Body of pancreas (tissue), 4 donors: ENCODE results near the gene MFAP4.

Experiments
- POLR2A ChIP-seq, 3 donors: fragments of 450-650 bp; IDR thresholded peaks; one replicate each; pipeline ENCODE4 v1.6.1; 2016; ENCODE audit warnings: antibody characterized with exemption in 3 of 3, mild to moderate bottlenecking in 2 of 3
- TF ChIP-seq, protein P1 (sequence below), 7 experiments: fragments of 450-650 bp in 4 of 7; fragments of 200-600 bp in 3 of 7; sonication (generic) in 3 of 7; IDR thresholded peaks; one replicate each; pipeline ENCODE4 v1.5.1; 2016 to 2019; ENCODE audit warnings: antibody characterized with exemption in 7 of 7

GRCh38 chr17:19378416-19379360 is 8.3 kb downstream of the MFAP4 start, which contains the start of gene MAPK7:
- TF ChIP-seq, protein P1, sequence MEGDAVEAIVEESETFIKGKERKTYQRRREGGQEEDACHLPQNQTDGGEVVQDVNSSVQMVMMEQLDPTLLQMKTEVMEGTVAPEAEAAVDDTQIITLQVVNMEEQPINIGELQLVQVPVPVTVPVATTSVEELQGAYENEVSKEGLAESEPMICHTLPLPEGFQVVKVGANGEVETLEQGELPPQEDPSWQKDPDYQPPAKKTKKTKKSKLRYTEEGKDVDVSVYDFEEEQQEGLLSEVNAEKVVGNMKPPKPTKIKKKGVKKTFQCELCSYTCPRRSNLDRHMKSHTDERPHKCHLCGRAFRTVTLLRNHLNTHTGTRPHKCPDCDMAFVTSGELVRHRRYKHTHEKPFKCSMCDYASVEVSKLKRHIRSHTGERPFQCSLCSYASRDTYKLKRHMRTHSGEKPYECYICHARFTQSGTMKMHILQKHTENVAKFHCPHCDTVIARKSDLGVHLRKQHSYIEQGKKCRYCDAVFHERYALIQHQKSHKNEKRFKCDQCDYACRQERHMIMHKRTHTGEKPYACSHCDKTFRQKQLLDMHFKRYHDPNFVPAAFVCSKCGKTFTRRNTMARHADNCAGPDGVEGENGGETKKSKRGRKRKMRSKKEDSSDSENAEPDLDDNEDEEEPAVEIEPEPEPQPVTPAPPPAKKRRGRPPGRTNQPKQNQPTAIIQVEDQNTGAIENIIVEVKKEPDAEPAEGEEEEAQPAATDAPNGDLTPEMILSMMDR (IDR thresholded peaks at IDR 0.05), result no peak
- no peak for TF ChIP-seq POLR2A (IDR thresholded peaks at IDR 0.05)
